ENCODE measurements around the gene LGR4.
"Not testable (repeated sequence)": the region's sequence is repeated elsewhere in the genome, so short reads cannot be mapped to it uniquely, and the experiment has no call there.

Gene LGR4
- 0.54 to 2.0 (median 1.4) reads per million in 4 donors for total RNA-seq

GRCh38 chr11:27472398-27473016 lies at the start of gene LGR4:
TSS of gene LGR4 (minus strand) at chr11:27472790. CDS start at chr11:27472302, 488 bp downstream.
- DNase-seq, result peak; percentile 38 to 60 (median 53)

DNA sequence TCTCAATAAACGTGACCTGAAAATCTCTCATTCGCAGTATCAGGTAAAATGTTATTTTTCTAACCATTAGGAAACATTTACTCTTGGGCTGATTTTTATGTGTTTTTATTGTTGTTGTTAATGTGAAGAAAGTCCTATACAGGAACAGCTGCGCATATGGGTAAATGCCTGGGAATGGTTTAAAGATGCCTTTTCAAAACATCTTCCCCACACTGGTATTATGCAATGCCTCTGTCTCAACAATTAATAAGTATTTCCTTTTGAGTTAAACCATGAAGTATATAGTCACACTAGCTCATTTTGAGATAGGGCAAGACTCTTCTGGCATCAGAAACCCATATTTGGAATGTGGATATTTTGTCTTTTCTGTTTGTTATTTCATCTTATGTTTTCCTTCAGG lies 47.6 kb upstream of the LGR4 start:
- DNase-seq, result no peak

- no peak for DNase-seq
Measured at GRCh38 chr11:27518518-27518917, 45.9 kb upstream of the LGR4 start.

DNA sequence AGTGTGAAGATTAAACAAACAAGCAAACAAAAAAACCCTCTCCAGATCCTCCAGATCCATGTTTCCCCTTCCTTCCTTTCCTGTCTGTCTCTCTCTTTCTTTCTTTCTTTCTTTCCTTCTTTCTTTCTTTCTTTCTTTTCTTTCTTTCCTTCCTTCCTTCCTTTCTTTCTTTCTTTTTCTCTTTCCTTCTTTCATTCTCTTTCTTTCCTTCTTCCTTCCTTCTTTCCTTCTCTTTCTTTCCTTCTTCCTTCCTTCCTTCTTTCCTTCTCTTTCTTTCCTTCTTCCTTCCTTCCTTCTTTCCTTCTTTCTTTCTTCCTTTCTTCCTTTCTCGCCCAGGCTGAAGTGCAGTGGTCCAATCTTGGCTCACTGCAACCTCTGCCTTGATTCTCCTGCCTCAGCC lies 44.9 kb upstream of the LGR4 start:
- not testable (repeated sequence) for DNase-seq

- no peak for DNase-seq
Measured at GRCh38 chr11:27514558-27514957, 42.0 kb upstream of the LGR4 start.

DNA sequence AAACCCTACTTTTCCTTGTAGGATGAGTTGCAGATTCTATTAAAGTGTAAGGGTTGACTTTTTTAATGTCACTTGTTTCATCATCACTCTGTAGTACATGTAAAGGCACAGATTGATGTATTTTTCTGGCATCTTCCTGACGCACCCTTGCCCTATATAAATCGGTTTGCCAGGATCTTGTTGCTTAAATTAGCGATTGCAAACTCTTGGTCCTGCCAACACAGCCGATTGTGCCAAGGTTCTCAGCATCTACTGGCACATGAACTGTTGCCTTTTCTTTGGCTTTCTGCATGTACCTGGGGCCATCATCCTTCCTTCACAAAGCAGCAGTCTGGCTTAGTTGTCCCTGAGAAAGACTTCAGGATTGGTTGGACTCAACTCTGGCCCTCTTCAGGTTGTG lies 41.5 kb upstream of the LGR4 start:
- no peak for DNase-seq

DNA sequence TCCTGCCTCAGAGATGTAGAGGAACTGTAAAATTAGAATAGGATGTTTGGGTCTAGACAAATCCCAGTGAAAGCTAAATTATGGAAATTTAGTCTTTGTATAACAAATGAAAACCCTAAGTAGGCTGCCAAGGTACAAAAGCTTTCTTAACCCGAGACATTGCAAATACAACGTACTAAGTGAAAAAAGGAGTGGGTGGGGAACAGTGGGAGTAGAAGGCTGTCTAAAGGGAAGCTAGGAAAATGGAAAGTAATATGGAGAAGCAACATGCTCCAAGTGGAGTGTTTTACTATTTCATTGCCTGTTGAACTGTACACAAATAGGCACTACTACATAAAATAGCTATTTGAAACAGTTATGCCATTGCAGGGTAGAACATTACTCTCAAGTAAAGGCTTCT lies 40.8 kb upstream of the LGR4 start:
- no peak for DNase-seq

GRCh38 chr11:27512238-27512637 lies 39.6 kb upstream of the LGR4 start:
- no peak for DNase-seq

GRCh38 chr11:27509908-27510307 lies 37.3 kb upstream of the LGR4 start:
- no peak for DNase-seq

DNA sequence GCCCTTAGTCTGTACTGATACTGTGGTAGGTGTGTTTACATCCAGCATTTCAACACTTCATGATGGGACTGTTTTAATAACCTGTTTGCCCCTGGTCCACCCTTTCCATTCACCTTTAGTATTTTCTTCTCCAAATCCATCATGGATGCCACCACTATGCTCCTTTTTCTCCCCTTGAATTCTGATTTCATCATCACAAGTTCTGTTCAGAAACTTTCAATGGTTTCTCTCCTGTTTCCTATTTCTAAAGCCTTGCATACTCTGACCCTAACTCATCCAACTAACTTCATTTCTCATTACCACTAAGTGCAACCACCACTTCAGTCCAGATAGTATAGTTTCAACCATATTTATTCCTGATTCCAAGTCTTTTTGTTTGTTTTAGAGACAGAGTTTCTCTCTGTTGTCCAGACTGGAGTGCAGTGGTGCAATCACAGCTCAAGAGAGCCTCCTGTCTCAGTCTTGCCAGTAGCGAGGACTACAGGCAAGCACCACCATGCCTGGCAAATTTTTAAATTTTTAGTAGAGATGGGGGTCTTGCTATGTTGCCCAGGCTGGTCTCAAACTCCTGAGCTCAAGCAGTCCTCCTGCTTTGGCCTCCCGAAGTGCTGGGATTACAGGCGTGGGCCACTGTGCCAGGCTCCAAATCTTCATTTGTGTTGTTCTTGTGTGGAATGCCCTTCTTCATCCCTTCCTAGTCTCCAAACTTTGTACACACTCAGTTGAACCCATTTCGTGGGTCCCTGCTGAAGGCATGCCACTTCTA lies 35.1 kb upstream of the LGR4 start:
- DNase-seq, result peak in 1 of 5 donors; percentile 0

DNA sequence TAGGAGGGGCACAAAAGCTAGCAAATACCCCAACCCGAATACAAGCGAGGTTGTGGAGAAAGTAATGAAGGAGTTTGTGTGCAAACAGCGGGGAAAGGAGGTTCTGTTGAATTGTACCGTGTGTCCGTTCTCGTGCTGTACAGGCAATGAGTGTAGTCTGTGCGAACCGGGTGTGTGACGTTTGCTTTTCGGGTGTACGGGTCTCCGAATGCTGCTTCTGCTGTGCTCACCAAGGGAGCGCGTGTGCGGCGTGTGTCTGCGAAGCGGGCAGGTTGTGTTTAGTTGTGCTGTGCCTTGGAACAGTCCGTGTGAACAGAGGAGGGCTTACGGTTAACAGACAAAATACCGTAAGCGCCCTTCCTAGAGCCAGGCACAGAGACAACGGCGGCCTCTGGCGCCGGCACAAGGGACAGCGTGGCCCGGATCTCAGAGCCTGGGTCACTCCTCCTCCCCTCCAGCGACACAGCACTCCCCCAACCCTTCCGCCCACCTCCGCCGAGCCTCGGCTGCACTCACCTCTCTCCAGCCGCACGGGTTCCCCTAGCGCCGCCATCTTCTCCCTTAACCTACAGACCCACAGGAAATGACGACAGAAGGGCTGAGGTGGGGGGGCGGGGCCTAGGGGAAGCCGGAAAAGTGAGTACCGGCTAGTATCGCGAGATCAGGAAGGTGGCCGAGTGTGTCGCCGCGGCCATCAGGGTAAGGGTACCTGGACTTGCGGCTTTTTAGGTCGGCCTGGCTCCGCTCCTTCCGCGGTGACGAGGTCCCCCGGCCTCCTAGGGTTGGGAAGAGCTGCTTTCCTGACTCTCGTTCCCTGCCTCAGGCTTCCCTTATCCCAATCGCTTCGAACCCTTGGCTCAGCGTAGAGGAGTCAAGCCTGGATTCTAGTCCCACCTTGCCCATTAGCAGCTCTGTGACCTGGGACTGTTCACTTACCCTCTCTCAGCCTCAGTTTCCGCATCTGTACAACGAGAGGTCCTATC lies 33.9 kb upstream of the LGR4 start, which contains the start of gene LIN7C:
TSS of gene LIN7C (minus strand) at position 570 of the 983 bp plus-strand sequence. CDS start at position 553, 17 bp downstream.
- DNase-seq, result peak; percentile 92 to 96 (median 96)

DNA sequence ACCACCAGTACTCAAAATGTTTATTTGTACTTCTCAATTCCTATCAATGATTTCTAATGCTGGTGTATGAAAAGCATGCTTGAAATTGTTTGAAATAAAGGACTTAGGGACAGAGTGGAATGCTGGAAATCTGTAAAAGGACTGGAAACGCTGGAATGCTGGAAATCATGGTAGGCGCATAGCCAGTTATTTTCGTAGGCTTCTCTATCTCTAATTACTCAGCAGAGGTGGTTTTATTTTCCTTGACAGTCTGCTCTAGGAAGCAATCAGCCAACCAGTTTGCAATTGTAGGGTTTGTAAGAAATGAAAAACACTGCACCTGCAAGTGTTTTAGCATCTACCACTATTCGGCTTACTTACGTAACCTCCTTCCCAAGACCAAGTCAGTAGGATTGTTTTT lies 33.2 kb upstream of the LGR4 start:
- DNase-seq, result no peak

DNA sequence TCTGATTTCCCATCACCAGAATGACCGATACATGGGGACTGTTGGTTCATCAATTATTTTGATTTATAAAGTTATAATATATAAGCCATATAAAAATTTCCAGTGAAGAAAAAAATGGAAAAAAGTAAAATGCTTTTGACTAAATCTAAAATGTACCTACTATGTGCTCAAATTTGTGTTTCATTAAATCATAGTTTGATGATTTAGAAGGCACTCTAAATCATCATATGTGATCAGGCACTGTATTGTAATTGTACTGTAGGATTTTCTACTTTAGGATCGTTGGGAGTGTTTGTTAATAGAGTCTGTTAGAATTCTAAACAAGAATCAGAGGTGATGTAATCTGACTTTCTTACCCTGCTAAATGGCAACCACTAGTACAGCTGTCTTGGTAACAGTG lies 31.6 kb upstream of the LGR4 start:
- no peak for DNase-seq

DNA sequence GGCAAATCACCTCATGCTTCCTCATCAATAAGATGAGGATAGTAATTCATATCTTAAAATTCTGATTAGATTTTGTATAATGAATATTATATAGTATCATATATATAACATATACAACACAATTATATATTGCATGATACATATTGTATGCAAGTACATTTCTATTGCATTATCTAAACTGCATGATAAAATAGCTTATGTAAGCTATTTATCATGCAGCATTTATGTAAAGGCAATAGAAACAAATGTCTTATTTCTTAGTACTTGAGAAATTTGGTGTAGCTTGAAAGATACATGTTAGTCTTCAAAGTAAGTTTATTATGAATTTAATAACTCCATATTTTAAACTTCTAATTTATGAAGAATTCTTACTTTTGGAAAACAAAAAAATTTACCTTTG lies 28.5 kb upstream of the LGR4 start:
- DNase-seq, result no peak

GRCh38 chr11:27497911-27498310 lies 25.3 kb upstream of the LGR4 start:
- DNase-seq, result no peak

- peak in 1 of 5 donors; percentile 9 for DNase-seq
Measured at GRCh38 chr11:27497284-27497866, 24.8 kb upstream of the LGR4 start.

DNA sequence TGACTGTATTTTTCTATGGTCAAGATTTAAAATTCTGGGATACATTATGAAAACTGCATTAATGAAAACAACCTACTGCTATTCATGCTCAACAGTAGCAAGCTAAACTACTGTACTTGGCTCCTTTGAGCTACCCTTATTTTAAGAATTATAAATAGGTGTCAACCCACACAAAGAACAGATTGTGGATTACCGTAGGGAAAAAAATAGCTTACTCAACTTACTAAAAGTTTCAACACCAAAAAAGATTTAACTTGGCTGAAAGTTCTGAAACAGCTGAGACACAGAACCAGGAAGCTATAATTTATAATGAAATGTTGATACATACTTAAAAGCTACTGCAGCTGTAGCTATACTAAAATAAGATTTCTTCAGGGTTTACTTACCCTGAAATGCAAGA lies 23.9 kb upstream of the LGR4 start:
- DNase-seq, result no peak

GRCh38 chr11:27495710-27496300 lies 23.2 kb upstream of the LGR4 start:
- no peak for DNase-seq

GRCh38 chr11:27489092-27489491 lies 16.5 kb upstream of the LGR4 start:
- no peak for DNase-seq

DNA sequence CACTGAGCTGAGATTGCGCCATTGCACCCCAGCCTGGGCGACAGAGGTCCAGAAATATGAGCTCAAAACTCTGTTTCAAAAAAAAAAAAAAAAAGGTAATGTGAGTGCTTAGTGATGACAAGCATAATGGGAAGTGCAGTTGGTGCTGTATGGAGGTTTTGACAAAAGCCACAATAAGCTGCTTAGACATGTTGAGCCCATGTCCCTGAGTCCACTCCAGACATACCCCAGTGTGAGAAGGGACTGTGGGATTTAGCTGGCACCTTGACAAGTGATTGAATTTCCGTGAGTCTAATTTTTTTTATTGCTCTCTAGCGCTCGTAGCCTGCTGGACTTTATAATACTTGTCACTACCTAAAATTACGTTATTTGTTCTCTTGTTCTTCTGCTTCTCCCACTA lies 15.1 kb upstream of the LGR4 start:
- DNase-seq, result no peak

DNA sequence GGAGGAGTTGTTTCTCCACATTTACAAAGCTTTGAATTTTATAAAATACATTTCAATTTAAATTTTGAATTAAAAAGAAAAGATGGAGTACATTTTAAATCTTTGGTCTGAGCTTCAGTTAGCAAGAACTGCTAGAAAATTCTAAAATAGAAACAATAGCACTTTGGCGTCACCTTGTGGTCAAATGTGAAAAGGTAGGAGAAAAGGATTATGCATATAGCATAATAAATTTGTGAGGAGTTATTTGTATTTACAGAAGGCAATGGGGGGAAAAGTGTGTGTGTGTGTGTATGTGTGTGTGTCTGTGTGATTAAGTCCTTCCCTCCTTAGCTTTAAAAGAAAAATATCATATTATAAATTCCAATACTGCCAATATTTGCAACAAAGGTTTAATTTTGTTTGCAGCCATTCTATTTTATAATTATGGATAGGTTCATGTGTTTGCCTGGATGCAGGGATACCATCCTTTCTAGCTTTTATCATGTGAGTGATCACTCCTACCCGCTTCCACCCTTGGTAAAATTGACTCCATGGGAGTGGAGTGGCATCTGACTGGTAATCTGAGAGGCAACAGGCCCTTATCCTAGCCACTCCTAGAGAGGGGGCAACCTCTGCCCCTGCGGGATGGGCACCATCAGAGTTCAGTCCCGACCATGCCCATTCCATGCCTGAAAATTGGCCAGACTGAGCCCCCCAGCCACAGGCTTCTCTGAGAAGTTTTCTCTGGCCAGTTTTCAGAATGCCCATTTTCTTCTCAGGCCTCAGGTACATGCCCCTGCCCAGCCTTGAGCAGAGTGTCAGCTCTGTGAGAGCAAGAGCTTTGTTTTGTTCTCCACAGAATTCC lies 13.6 kb upstream of the LGR4 start:
- peak in 3 of 5 donors; percentile 15 to 42 (median 29) for DNase-seq

Measured in T-helper 1 cell (primary cell).